GM18909 (cell line): ENCODE measurements around the gene GARNL3.

Source experiments
- ATAC-seq: cut with Tn5 transposase; IDR thresholded peaks from one replicate; pipeline ENCODE4 v1.9.1; 2021; ENCODE audit warnings: mild to moderate bottlenecking; ENCODE audit not compliant: unreplicated experiment, poor library complexity

Gene GARNL3

GRCh38 chr9:127397646-127398274, 133.2 kb downstream of the GARNL3 start:
- ATAC-seq: no peak

DNA sequence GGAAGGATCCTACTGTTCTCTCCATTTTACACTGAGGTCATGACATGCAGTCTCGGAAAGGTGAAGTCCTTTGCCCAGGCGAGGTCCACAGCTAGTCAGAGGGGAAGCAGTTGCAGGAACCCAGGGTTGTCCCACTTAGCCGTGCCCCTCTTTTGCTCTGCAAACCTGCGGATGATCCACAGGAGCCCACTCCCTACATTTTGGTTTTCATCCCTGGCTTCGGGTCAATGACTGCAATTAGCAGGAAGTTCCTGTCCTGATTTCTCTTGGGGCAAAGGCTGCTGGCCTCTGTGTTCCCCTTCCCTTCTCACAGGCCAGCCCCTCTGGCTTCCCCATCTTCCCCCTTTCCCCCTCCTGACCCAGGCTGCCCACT, 133.7 kb downstream of the GARNL3 start:
- ATAC-seq: no peak

DNA sequence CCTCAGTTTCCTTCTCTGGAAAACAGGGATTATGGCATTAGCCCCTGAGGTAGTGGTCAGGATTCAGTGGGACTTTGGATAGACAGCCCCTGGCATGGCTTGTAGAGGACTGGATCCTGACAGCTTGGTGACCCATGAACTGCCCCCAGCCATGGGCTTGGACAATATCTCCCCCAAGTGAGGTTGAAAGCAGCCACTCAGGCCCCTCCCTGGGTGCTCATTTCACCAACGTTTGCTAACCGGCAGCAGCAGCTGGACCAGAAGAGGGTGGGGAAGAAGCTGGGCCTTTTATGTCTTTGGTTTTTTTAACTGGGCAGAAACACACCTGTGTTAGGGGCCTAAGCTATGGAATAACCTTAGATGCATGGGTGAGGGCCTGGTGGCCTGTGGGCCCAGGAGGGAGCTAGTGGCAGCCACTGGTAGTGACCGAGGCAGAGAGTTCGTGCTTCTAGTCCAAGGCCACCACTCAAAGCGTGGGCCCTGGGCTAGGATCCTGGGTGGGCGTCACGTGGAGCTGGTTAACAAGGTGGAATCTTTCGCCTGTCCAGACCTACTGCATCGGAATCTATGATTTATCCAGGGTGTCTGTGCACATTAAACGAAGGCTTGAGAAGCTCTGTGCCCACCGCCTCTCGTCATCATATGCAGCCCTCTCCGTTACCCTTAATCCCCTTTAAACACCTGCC, 134.3 kb downstream of the GARNL3 start:
- ATAC-seq: no peak

DNA sequence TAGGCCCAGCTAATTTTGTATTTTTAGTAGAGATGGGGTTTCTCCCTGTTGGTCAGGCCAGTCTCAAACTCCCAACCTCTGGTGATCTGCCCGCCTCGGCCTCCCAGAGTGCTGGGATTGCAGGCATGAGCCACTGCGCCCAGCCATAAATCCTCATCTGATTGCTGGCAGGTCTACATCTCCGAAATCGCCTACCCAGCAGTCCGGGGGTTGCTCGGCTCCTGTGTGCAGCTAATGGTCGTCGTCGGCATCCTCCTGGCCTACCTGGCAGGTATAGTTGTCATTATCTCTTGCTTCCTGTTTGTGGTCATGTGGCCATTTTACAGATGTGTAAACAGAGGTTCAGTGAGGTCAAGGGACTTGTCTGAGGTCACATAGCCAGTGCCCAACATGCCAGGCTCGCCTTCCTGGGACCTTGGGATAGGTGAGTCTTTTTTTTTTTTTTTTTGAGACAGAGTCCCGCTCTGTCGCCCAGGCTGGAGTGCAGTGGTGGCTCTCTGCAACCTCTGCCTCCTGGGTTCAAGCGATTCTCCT, 135.2 kb downstream of the GARNL3 start:
- no peak for ATAC-seq

- ATAC-seq: no peak
Measured at GRCh38 chr9:127402401-127403090, 138.0 kb downstream of the GARNL3 start.

DNA sequence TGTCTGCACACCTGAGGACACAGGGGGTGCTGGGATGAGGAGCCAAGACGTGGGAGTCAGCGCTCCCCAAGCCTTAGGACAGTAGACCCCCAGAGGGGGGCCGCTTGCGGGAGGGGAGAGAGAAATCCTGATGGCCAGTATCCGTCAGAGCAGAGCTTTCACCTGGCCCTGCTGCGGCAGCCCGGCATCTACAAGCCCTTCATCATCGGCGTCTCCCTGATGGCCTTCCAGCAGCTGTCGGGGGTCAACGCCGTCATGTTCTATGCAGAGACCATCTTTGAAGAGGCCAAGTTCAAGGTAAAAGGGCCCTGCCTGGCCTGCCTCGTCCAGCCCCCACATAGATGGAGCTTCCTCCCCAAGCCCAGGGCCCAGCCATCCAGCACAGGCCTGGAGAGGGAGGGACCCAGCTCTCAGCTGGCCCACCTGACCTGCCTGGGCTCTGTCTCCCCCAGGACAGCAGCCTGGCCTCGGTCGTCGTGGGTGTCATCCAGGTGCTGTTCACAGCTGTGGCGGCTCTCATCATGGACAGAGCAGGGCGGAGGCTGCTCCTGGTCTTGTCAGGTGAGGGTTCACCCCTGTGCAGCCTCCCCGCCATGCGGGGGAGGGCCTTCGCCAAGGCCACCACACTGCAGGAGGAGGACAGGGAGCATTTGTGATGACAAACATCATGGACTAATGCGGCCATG, 139.1 kb downstream of the GARNL3 start:
- no peak for ATAC-seq

DNA sequence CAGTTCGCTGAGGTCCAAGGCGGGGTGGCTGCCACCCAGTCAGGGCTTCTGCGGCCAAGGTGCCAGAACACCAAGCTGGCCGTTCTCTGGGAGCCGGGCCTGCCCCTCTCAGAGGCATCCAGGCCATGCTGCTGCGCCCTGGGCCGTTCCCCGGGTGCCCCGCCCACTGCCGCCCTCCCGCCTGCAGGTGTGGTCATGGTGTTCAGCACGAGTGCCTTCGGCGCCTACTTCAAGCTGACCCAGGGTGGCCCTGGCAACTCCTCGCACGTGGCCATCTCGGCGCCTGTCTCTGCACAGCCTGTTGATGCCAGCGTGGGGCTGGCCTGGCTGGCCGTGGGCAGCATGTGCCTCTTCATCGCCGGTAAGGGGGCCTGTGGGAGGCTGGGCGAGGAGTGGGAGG, 140.1 kb downstream of the GARNL3 start:
- no peak for ATAC-seq

DNA sequence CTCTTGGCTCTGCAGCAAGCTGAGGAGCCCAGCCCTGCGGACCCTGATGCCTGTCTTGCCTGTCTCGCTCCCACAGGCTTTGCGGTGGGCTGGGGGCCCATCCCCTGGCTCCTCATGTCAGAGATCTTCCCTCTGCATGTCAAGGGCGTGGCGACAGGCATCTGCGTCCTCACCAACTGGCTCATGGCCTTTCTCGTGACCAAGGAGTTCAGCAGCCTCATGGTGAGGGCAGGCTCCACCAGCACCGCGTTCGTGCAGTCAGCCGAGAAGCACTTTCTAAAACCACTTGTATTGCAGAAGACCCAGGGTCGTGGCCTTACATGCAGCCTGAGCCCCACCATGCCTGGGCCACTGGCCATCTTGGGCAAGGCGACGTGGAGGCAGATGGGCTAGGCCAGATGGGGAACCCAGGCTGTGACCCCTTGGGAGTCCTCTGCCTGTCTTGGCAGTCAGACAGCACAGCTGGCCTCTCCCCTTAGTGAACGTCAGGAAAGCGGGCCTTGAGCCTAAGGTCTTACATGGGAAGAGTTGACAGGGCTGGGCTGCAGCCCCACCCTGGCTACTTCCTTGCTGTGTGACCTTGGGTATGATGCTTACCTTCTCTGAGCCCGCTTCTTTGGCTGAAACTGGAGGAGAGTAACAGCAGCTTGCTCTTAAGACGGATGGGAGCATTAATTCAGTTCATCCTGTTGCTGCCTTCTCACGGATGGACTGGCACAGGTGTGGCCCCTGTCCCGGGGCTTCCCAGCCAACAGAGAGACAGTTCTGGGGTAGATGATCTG, 141.0 kb downstream of the GARNL3 start:
- no peak for ATAC-seq

- ATAC-seq: no peak
Measured at GRCh38 chr9:127406799-127407491, 142.4 kb downstream of the GARNL3 start.

DNA sequence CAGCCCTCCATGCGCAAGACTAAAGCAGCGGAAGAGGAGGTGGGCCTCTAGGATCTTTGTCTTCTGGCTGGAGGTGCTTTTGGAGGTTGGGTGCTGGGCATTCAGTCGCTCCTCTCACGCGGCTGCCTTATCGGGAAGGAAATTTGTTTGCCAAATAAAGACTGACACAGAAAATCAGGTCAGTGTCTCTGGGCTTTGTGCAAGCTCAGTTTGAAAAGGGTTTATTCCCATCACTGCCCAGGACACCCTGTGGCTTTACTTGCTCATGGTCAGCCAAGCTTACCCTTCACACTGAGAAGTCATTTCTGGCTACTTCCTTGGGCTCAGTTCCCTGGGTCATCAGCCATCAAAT, 142.9 kb downstream of the GARNL3 start:
- no peak for ATAC-seq

DNA sequence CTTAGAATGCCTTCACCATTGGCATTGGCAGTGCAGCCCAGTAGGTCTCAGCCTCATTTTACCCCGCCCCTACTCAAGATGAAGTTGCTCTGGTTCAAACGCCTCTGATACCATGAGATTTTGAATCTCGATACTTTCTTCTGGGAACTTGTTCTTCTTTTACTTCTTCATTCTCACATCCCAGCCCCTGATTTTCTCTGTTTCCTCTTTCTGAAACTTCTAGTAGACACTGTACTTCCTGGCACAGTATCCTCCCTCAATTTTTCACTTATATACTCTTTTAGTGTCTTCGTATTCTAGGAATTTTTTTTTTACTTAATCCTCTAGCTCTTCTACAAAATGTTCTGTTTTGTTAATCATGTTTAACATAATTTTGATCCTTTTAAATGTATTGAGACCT, 146.5 kb downstream of the GARNL3 start:
- ATAC-seq: no peak

DNA sequence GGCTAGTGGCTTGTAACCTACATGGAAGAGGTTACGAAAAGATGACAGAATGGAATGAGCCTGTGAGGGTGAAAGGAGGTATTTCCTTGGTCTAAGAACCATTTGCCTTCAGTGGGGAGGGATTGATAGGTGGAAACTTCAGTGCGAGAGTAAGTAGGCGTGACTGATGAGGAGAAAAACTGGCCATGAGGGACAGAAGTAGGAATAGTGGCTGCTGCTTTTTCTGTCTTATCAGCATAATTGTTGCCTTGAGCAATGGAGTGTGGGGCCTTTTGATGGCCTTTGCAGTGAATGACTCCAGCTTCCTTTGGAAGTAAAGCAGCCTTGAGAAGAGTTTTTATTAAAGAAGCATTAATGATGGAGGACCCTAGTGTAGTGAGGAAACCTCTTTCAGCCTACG, 150.6 kb downstream of the GARNL3 start:
- no peak for ATAC-seq

GRCh38 chr9:127415657-127416056, 151.1 kb downstream of the GARNL3 start:
- no peak for ATAC-seq

- ATAC-seq: no peak
Measured at GRCh38 chr9:127417131-127418036, 152.8 kb downstream of the GARNL3 start.

- ATAC-seq: no peak
Measured at GRCh38 chr9:127418037-127418471, 153.5 kb downstream of the GARNL3 start.

DNA sequence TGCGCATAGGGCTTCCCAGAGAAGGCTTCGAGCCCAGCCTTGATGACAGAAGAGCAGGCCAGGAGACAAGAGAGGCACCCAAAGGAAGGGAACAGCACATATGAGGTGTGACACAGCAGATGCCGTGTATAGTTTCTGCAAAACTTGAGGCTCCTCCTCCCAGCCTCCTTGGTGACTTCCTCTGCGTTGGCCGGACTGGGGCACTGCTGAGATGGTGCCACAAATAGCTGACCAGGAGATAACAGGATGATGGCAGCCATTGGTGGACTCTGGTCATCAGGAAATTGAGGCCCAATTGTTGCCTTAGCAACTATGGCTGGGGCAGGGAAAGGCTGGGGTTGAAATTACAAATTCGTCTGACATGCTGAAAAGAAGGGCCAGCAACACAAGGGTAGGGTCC, 154.8 kb downstream of the GARNL3 start:
- no peak for ATAC-seq

DNA sequence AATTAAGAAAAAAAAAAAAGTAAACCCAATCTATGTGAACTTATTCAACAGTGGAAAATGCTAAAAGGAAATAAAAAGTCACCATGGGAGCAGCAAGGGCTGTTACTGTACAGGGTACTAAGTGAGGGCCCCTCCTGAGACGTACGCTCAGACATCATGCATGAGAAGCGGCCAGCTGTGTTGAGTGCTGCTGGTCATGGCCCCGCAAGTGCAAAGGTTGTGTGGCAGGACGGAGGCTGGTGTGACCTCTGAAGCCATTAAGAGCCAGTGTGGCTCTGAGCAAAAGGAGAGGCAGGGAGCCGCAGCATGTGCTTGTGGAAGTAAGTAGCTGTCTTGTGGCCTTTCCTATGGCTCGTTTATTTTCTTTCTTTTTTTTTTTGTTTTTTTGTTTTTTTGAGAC, 156.5 kb downstream of the GARNL3 start:
- ATAC-seq: no peak

GRCh38 chr9:127422133-127422782, 157.7 kb downstream of the GARNL3 start:
- no peak for ATAC-seq
